ENCODE data around the gene FOXP2. TPM values are rescaled to one million over a fixed set of nuclear protein-coding genes. Genes with fewer than 3 reads are reported as not detected.
"Not testable (repeated sequence)": the region's sequence is repeated elsewhere in the genome, so short reads cannot be mapped to it uniquely, and the experiment has no call there.

The FOXP2 gene
- total RNA-seq, 1 donor from 2014 or later: 10.1 TPM

DNA sequence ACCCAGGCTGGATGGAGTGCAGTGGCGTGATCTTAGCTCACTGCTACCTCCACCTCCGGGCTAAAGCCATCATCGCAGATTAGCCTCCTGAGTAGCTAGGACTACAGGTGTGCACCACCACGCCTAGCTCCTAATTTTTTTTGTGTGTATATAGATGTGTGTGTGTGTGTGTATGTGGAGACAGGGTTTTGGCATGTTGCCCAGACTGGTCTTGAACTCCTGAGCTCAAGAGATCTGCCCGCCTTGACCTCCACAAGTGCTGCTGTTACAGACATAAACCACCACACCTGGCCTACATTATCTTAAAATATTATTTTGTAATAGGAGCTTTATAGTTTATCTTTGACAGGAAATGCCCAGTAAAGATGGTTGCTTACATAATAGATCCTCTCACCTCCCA lies 25.0 kb downstream of the FOXP2 start:
- TF ChIP-seq, protein P1, sequence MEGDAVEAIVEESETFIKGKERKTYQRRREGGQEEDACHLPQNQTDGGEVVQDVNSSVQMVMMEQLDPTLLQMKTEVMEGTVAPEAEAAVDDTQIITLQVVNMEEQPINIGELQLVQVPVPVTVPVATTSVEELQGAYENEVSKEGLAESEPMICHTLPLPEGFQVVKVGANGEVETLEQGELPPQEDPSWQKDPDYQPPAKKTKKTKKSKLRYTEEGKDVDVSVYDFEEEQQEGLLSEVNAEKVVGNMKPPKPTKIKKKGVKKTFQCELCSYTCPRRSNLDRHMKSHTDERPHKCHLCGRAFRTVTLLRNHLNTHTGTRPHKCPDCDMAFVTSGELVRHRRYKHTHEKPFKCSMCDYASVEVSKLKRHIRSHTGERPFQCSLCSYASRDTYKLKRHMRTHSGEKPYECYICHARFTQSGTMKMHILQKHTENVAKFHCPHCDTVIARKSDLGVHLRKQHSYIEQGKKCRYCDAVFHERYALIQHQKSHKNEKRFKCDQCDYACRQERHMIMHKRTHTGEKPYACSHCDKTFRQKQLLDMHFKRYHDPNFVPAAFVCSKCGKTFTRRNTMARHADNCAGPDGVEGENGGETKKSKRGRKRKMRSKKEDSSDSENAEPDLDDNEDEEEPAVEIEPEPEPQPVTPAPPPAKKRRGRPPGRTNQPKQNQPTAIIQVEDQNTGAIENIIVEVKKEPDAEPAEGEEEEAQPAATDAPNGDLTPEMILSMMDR (IDR thresholded peaks at IDR 0.05): no peak

GRCh38 chr7:114440927-114441326 lies 26.3 kb downstream of the FOXP2 start:
- H3K4me1 ChIP-seq; intact Hi-C loops (cut with DNase I): not testable (repeated sequence)

More for the DNA sequence above, 25.0 kb downstream of the FOXP2 start:
- no peak for DNase-seq
- Histone ChIP-seq H3K27me3 (ENCODE audit: low read depth) (no peaks in the 10 kb centered on the region), H3K27ac (no peak overlapping the region), H3K4me3 (no peak overlapping the region), H3K9me3 (no peaks in the 10 kb centered on the region), H3K36me3 (no peaks in the 10 kb centered on the region), H3K4me1 (no peaks in the 10 kb centered on the region)
- ATAC-seq: no peak
- intact Hi-C loops (cut with DNase I): no loop called here

GRCh38 chr7:114444196-114444595 lies 29.6 kb downstream of the FOXP2 start:
- no peak overlapping the region for H3K27ac ChIP-seq
- TF ChIP-seq, protein P1 (IDR thresholded peaks at IDR 0.05): no peak
- H3K4me1 ChIP-seq: no peaks in the 10 kb centered on the region
- ATAC-seq (no peak), DNase-seq (no peak)
- no peak overlapping the region for H3K4me3 ChIP-seq
- no peaks in the 10 kb centered on the region for H3K36me3 ChIP-seq
- H3K27me3 ChIP-seq (ENCODE audit: low read depth): no peaks in the 10 kb centered on the region
- intact Hi-C loops (cut with DNase I): no loop called here
- H3K9me3 ChIP-seq: no peaks in the 10 kb centered on the region

More at GRCh38 chr7:114440927-114441326, 26.3 kb downstream of the FOXP2 start:
- H3K27ac ChIP-seq; H3K9me3 ChIP-seq; ATAC-seq; DNase-seq; H3K36me3 ChIP-seq; H3K27me3 ChIP-seq (ENCODE audit: low read depth); H3K4me3 ChIP-seq: not testable (repeated sequence)

DNA sequence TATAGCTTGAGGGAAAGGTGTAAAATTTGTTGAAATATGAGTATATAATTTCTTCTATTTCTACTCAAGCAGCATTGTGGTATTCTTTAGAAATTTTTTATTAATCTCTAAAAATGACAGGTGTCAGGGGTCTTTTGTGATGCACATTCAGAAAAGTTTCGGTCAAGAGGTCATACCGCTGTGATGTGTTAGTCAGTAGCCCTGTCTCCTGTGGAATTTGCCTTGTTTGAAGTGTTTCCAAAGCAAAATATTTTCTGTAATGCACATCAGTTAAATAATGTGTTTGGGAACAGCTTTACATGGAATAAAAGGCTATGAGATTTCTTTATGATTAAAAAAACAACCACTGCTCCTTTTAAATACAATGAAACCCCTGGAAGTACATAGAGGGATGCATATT lies 35.8 kb downstream of the FOXP2 start:
- Histone ChIP-seq H3K4me1 (no peaks in the 10 kb centered on the region), H3K4me3 (no peak overlapping the region), H3K27ac (no peak overlapping the region), H3K36me3 (no peaks in the 10 kb centered on the region), H3K9me3 (no peaks in the 10 kb centered on the region), H3K27me3 (ENCODE audit: low read depth) (no peaks in the 10 kb centered on the region)
- DNase-seq (no peak), ATAC-seq (no peak)
- intact Hi-C loops (cut with DNase I): no loop called here
- TF ChIP-seq, protein P1 (IDR thresholded peaks at IDR 0.05): no peak

DNA sequence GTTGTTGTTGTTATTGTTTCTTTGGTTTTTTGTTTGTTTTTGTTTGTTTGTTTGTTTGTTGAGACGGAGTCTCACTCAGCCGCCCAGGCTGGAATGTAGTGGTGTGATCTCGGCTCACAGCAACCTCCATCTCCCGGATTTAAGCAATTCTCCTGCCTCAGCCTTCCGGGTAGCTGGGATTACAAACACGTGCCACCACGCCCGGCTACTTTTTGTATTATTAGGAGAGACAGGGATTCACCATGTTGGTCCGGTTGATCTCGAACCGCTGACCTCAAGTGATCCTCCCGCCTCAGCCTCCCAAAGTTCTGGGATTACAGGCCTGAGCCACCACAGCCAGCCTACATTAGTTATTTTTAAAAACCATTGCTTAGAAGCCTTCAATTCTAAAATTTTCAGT lies 45.0 kb downstream of the FOXP2 start:
- Histone ChIP-seq H3K27ac (no peak overlapping the region), H3K9me3 (no peaks in the 10 kb centered on the region), H3K27me3 (ENCODE audit: low read depth) (no peaks in the 10 kb centered on the region), H3K36me3 (no peaks in the 10 kb centered on the region), H3K4me1 (no peaks in the 10 kb centered on the region), H3K4me3 (no peak overlapping the region)
- ATAC-seq (no peak), DNase-seq (no peak)
- intact Hi-C loops (cut with DNase I): no loop called here
- TF ChIP-seq, protein P1 (IDR thresholded peaks at IDR 0.05): no peak

- no peaks in the 10 kb centered on the region for H3K36me3 ChIP-seq
- no peak overlapping the region for H3K4me3 ChIP-seq
- TF ChIP-seq, protein P1 (IDR thresholded peaks at IDR 0.05): no peak
- no peak overlapping the region for H3K27ac ChIP-seq
- H3K9me3 ChIP-seq: no peaks in the 10 kb centered on the region
- intact Hi-C loops (cut with DNase I): no loop called here
- DNase-seq (no peak), ATAC-seq (no peak)
- no peaks in the 10 kb centered on the region for H3K4me1 ChIP-seq
- H3K27me3 ChIP-seq (ENCODE audit: low read depth): no peaks in the 10 kb centered on the region
Observed at GRCh38 chr7:114460021-114460420, 45.4 kb downstream of the FOXP2 start.

Data from lower lobe of right lung (tissue), 2 donors.